HG02938 (cell line): ENCODE results near the gene GSTM2.

ENCODE experiments used
- ATAC-seq: cut with Tn5 transposase; IDR thresholded peaks from one replicate; pipeline ENCODE4 v1.9.1; 2021; ENCODE audit warnings: mild to moderate bottlenecking, moderate library complexity; ENCODE audit not compliant: unreplicated experiment

GSTM2 gene

DNA sequence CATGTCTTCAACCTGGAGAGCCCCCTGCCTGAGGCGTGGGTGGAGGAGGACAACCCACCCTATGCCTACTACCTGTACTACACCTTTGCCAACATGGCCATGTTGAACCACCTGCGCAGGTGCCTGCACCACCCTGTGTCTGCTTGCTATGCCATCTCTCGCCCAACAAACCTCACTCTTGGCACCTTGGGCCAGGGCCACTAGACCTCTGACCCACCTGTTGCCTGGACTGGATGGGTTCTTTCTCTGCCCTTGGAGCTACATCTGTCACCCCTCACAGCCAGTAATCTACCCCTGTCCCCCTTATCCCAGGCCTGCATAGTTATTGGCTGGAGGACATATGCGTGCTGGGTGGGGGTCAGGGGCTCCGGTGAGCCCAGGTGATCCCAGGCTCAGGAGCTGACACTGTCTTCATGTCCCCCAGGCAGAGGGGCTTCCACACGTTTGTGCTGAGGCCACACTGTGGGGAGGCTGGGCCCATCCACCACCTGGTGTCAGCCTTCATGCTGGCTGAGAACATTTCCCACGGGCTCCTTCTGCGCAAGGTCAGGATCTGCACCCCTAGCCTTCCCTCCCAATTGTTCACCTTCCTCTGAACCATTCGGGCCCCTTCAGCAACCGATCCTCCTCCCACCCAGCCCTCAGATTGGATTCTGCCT lies 38.4 kb upstream of the GSTM2 start:
- ATAC-seq: no peak

DNA sequence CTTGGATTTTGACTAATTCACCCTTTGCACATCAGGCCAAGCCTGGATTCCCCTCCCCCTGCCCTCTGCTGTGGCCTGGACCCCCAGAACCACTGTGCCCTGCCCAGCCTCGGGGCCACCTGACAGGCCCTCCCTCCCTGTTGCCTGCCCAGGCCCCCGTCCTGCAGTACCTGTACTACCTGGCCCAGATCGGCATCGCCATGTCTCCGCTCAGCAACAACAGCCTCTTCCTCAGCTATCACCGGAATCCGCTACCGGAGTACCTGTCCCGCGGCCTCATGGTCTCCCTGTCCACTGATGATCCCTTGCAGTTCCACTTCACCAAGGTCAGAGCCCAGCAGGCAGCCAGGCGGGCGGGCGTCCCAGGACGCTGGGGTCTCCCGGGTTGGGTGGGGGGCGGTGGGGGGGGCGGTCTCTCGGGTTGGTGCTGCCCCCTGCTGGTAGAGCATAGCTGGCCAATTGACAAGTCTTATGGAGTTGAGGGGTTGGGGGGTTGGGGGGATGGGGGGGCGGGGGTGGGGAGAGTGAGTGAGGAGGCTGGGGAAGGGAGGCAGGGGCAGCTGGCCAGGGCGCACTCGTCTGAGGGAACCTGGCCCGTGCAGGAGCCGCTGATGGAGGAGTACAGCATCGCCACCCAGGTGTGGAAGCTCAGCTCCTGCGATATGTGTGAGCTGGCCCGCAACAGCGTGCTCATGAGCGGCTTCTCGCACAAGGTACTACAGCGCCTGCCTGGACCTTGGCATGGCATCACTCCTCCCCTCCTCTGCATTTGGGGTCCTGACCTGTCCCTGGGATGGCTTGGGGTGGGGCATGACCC lies 37.6 kb upstream of the GSTM2 start:
- ATAC-seq: no peak

DNA sequence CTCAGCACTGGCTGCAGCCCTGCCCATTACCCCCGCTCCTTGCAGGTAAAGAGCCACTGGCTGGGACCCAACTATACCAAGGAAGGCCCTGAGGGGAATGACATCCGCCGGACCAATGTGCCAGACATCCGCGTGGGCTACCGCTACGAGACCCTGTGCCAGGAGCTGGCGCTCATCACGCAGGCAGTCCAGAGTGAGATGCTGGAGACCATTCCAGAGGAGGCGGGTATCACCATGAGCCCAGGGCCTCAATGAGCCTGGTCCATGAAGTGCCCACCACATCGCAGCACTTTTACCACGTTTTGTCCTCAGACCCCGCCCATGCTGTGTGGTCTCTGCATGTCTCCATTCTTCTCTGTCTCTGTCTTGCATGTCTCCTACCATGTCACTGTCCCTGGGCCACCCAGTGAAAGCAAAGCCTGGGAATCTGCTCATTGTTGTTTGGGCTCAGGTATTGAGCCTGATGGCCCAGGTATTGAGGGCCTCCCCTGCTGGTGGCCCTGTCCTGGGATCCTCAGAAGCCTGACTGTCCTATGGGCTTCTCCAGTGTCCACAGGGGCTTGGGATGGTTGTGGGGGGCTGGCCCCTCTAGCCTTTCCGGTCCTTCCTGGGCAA lies 36.9 kb upstream of the GSTM2 start:
- ATAC-seq: no peak

DNA sequence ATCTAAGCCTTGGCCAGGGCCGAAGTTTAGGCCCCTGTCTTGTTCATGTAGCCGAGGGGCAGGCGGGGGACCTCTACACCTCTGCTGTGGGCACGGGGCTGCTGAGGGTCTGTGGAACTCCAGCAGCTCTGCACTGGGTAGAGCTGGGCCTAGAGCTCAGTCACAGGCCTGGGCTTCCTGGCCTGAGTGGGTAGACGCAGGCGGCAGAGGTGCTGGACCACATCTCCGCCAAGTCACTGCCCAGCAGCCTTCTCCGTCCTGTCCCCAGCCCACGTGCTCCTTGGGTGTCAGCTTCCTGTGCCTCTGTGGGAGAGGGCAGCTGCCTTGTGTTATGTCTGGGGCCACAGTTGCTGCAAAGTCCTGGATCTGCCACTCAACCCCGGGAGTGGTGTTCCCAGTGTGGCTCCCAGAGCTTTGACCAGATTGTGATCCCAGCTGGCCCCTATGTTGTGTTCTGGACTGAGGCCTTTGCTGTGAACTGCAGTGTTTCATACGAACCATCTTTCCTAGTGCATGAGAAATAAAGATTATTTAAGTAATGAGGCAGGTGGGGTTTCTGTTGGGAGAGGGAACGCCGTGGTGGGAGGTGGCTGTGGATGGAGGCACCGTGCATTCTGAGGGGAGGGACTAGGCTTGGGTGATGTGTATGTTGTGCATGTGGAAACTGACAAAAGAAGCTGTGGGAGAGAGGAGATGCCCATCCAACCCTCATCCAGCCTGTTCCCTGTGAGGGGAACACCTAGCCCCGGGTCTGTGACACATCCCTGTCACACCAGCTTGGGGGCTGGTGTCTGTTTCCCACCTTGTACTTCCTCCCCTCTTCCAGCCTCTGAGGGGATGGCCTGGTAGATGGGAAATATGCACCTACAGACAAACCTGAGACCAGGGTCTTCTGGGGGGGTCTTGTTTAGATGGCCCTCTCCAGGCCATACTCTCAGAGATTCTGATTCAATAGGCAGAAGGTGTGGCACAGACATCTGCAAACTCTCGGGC lies 36.0 kb upstream of the GSTM2 start:
- ATAC-seq: no peak

DNA sequence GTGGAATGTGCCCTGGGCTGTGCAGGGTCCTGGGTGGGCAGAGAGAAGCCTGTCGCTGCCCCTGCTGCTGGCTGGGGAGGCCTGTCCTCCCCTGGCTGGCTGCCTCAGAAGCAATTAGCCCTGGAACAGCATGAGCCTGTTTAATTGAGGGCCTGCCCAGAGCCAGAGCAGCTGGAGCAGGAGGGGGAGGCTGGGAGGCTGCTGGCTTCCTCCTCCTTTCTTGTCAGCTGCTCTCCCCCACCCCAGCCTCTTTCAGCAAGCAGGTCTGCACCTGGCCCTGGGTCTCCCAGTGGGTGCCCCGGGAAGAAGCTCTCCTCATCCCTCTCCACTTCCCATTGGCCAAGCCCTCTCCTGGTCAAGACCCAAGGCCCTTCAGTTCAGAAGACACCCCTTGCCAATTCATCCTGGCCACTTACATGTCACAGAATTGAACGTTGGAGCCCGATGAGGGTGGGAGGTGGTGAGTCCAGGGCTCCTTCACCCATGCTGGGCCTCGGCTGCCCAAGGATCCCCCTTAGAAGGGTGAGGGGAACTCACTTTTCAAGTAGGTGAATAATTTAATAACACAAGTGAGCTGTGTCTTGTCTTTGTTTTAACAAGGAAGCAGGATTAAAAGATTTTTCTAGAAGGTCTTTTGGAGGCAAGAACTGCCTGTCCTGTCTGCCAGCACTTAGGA lies 35.0 kb upstream of the GSTM2 start:
- ATAC-seq: no peak

DNA sequence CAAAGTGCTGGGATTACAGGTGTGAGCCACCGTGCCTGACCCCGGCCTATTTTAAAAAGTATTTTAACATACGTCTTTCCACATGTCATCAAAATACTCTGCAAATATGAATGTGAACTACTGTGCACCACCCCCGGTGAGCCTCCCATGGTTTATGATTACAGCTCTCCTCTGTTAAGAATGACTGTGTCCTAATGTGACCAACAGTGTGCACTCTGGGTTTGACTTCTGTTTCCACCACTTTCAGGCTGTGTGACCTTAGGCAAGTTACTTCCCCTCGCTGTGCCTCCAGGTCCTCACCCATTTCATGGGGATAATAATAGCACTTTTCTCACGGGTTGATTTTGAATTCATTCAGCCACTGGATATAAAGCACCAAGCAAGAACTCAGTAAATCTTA lies 33.6 kb upstream of the GSTM2 start:
- no peak for ATAC-seq

DNA sequence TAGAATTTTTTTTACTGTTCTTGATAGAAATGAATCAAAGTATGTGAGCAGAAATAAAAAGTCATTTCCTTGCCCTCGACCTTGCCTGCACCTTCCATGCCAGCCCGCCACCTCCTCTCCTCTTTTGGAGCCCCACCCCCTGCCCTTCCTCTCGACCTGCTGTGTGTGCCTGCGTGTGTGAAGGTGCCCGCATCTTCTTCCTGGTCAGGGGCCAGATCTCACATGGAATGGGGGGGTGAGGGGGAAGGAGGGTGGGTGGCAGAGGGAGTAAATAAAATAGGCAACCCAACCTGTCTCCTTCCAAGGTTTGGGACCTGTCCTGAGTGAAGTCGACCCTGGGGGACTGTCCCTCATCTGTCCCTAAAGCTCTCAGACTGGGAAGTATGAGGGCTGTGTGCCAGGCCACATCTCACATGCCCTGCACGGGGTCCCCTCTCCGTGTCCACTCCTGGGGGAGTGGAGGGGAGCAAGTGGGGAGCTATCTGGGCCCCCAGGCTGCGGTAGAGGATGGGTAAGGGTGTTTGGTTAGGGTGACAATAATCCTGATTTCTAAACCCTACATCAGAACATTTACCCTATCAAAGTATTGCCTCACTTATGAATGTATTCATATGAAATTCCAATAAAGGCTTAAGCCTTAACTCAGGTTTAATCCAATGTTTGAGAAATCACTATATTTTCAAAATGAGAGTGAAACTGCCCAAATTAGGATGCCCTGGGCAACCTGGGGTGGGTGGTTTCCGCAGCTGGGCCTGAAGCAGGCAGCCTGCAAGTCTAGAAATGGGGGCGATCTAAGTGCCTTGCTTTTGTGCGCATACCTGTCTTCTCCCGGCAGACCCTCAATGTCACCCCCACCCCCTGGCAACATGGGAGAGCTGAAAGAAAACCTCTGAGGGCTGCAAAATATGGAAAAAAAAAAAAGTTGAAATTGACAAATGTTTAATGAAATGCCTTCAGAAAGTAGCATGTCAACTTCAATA lies 32.8 kb upstream of the GSTM2 start:
- no peak for ATAC-seq

DNA sequence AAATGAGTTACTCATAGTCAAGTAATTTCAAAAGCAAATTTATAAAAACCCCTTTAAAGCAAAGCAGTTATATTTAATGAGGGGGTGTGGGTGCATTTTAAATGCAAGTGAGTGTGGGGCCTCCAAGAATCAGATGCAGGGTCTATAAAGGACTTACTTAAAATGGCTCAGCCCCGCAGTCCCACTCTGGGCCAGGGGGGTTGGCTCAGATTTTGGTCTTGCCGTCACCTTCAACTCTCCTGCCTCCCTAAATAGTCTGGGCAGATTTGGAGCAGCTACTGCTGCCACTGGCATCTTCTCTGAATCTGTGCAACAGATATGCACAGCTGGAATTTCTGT lies 32.0 kb upstream of the GSTM2 start:
- ATAC-seq: no peak

DNA sequence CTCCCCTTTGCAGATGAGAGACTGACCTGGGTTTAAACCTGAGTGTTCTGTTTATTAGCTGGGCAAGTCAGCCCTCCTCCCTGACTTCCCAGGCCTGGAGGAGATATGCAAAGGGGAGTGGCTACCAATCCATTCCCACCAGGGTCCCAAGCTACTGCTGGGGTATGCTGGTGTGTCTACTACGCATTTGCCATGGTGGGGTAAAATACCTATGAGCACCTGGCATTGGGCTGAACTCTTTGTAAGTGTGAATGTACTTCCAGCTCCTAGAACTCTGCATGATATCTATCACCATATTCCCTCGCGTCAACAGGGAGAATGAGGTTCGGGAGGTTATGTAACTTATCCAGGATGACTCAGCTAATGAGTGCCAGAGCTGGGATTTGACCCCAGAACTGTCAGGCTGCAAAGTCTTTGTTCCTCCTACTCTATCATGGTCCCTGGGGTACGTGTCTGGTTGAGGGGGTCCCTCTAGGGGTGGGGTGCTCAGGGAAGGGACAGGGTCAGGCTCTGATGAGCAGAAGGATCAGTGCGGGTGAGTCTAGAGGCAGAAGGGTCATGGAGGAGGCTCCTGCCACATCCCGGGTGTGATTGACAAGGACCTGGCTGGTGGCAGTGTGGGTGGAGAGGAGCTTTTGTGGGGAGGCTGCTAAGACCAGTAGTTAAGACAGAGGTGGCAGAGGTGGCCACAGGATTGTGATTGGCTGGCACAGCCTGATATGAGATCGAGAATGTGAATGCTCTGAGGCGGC lies 31.5 kb upstream of the GSTM2 start:
- no peak for ATAC-seq

DNA sequence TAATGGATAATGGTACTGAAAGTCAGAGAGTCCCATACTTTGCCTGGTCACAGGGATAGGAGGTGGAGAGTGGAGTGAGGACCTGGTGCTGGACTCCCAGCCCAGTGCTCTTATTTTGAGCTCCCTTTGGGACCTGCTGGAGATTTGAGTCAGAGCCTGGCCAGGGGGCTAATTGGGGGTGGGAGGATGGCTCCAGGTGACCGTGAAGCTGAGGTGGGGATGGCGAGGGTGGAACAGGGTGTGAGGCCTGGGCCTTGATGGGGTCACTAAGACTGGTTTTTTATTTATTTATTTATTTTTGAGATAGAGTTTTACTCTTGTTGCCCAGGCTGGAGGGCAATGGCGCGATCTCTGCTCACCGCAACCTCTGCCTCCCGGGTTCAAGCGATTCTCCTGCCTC lies 30.4 kb upstream of the GSTM2 start:
- no peak for ATAC-seq

DNA sequence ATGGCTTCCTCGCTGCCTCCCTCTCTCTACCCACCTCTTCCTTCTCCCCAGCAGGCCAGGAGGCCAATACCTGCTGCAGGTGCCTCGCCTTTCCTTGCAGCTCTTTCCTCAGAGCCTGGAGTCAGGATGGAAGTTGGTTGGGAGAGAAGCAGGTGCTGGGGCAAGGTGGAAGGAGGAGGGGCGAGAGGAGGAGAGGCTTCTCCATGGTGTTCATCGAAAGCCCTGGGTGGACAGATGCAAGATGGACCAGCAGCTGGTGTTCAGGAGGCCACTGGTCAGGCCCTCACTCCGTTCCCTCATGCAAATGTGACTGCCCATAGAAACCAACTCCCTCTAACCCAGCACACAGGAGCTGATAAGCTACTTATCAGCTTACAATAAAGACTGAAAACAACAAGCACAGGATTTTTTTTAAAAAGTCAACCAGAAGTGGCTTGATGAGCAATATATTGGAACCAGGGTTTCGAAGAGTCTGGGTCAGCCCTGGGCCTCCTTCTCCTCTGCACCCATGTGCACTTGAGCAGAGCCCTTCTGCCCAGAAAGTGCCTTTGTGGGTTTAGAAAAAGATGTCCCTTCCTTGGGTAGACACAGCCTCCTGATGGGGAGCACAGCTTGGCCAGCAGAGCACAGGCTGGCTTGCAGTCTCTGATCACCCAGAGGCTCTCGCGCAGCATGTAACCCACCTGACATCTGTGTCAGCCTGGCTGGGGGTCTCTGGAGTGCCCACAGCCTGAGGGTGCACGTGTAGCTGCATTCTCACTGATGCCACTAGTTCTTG lies 28.6 kb upstream of the GSTM2 start:
- no peak for ATAC-seq

DNA sequence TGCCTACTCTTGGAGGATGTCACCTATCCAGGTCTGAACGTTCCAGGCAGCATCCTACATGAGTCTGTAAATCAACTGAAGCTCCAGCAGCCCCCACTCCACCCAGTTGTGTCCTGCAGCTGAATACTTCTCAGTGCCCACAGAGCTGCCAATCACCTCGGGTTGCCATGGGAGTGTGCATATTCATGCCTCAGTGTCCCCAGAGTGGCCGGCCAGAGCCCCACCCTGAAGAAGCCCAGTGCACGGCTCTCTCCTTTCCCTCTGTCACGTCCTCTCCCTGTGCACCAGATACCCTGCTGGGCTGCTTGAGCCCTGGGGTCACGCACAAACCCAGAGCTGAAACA lies 28.0 kb upstream of the GSTM2 start:
- ATAC-seq: no peak

DNA sequence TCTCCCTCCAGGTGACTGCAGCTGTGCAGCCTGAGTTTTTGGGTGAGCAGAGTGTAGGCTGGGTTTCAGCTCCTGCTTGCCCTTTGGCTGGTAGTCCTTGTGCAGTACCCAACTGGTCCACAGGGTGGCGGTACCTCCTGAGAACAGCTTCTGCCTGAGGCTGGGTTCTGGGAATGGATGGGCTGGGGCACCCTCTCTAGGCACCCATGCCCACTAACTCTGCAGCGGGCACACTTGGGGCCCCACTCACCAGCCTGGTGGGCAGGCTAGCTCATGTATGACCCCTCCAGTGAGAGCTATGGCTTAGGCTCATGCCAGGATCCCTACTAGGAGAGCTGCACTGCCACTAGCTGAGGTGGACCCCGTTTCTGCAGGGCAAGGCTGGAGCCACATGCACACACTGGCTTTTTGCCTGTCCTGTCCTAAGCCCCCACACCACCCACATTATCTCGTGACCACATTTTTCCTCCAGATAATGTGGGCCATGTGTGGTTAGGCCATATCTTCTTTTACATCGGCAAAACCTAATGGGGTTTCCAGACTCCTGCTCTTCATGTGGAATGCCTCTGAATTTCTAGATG lies 27.5 kb upstream of the GSTM2 start:
- ATAC-seq: peak; percentile 56

DNA sequence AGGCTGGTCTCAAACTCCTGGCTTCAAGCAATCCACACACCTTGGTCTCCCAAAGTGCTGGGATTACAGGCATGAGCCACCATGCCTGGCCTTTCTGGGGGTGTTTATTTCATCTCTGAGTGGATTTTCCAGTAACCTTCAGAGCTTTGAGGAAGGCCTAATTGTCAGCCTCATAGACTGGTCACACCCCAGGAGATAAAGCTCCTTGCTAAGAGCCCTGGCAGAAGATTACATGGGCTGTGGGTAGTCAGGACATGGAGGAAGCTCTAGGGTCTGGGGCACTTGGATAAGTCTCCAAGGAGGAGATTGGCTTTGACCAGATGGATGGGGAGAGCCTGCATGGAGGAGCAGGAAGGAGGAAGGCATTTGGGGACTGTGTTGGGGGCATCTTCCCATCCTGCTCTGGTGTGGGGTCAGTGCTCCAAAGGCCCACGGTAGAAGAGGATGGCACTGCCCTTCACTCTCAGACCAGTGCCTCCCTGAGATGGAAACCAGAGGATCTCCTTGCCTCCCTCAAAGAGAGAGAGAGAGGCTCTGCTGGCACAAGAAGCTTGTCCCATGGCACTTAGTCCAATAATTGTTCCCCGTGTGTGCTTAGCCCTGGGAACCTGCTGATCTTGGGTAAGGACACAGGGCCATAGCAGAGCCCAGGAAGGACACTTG lies 26.6 kb upstream of the GSTM2 start:
- no peak for ATAC-seq

DNA sequence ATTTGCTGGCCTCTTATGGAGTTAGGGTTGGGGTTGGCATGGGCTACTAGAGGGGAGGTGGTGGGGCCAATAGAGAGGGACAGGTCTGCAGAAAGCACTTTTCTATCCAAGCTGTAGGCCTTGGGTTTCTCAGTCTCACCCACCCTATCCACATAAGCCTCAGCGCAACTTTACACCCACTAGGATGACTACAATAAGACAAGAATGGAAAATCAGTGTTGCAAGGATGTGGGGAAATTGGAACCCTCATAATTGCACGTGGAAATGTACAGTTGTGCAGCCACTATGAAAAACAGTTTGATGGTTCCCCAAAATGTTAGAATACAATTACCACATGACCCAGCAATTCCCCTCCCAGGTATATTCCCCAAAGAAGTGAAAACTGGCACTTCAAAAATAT lies 26.0 kb upstream of the GSTM2 start:
- no peak for ATAC-seq

DNA sequence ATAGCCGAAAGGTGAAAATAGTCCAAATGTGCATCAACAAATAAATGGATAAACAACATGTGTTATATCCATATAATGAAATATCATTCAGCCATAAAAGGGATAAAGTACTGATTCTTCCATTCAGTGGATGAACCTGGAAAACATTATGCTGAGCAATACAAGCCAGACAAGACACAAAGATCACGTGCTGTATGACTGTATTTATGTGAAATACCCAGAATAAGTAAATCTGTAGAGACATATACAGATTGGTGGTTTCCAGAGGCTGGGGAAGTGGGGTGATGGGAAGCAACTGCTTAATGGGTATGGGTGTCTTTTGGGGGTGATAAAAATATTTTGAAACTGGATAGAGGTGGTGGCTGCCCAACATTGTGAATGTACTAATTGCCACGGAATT lies 25.2 kb upstream of the GSTM2 start:
- ATAC-seq: no peak
